Occipital lobe (tissue), 2 donors: Measurements from ENCODE around the gene TAL2. TPM values are rescaled to one million over a fixed set of nuclear protein-coding genes. Genes with fewer than 3 reads are reported as not detected.

Experiments
- DNase-seq: peaks from one replicate; lab custom pipeline; 2025; lab: John Stamatoyannopoulos, UW
- total RNA-seq: library from RNA; depleted of rRNA; stranded (reverse); fragments of >200 nt; gene quantifications from one replicate; pipeline ENCODE4 v1.2.3, GENCODE V29; 2014

Gene TAL2
- total RNA-seq, result 3.0 TPM

GRCh38 chr9:105662184-105663104, at the start of gene TAL2:
Gene TAL2, plus strand, starts transcription at chr9:105662457. Its CDS starts 40 bp downstream, at chr9:105662497.
- DNase-seq, result no peak

GRCh38 chr9:105621001-105621400, 41.3 kb upstream of the TAL2 start:
- DNase-seq, result no peak

- DNase-seq, result no peak
Measured at GRCh38 chr9:105625088-105625487, 37.2 kb upstream of the TAL2 start.

GRCh38 chr9:105632807-105633206, 29.4 kb upstream of the TAL2 start:
- DNase-seq, result no peak

GRCh38 chr9:105633411-105633810, 28.8 kb upstream of the TAL2 start:
- DNase-seq, result no peak

GRCh38 chr9:105636331-105636730, 25.9 kb upstream of the TAL2 start:
- DNase-seq, result no peak

GRCh38 chr9:105637787-105638395, 24.4 kb upstream of the TAL2 start:
- DNase-seq, result no peak

GRCh38 chr9:105639936-105640335, 22.3 kb upstream of the TAL2 start:
- DNase-seq, result no peak

- no peak for DNase-seq
Measured at GRCh38 chr9:105643795-105644194, 18.5 kb upstream of the TAL2 start.

GRCh38 chr9:105646879-105647594, 15.2 kb upstream of the TAL2 start:
- DNase-seq, result no peak

- no peak for DNase-seq
Measured at GRCh38 chr9:105647595-105648349, 14.5 kb upstream of the TAL2 start.

- no peak for DNase-seq
Measured at GRCh38 chr9:105651806-105652205, 10.5 kb upstream of the TAL2 start.

- DNase-seq, result no peak
Measured at GRCh38 chr9:105656131-105656921, 5.9 kb upstream of the TAL2 start.

GRCh38 chr9:105658351-105658750, 3.9 kb upstream of the TAL2 start:
- DNase-seq, result no peak

- DNase-seq, result no peak
Measured at GRCh38 chr9:105661011-105661410, 1.2 kb upstream of the TAL2 start.

- no peak for DNase-seq
Measured at GRCh38 chr9:105663914-105664313, 1.7 kb downstream of the TAL2 start.

- no peak for DNase-seq
Measured at GRCh38 chr9:105667867-105668266, 5.6 kb downstream of the TAL2 start.

- DNase-seq, result no peak
Measured at GRCh38 chr9:105670315-105670714, 8.1 kb downstream of the TAL2 start.

GRCh38 chr9:105670775-105671174, 8.5 kb downstream of the TAL2 start:
- DNase-seq, result no peak

- DNase-seq, result no peak
Measured at GRCh38 chr9:105672711-105673234, 10.5 kb downstream of the TAL2 start.
